ENCODE data around the gene KRTAP5-3.

KRTAP5-3 gene

DNA sequence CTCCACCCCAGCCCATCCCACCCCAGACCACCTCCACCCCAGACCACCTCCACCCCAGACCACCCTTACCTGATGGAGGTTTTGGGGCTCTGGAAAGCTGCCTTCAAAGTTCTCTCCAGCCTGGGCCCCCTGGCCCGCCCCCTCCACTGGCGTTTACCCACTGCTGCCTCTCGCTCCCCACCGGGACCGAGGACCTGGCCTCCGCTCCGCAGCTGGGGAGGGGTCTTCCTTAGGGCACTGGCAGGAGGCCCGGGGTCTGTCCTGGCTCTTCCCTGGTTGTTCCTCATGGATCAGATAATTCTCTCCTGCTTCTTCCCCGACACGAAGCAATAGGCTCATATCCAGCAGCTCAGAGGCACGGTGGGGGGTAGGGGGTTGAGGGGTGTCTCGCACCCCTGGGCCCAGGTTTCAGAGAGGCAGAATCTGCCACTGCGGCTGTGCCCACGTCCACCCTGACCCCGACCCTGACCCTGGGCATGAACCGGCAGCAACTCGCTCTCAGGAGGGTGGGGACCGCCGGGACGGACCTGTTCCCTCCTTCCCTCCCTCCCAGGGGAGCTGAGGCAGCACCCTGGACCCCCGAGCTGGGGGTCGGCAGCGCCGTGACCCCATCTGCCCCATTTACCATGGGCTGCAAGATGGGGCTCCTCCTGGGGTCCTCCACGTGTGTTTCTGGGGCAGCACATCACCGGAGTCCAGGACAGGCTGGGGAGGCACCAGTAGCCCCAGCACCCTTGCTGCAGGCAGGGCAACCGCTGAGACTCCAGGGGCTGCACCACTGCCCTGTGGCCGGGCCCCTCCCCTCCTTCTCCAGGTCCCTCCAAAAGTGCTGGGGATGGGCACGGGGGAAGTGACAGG is 34.3 kb upstream of the KRTAP5-3 start:
- no peak for DNase-seq

DNA sequence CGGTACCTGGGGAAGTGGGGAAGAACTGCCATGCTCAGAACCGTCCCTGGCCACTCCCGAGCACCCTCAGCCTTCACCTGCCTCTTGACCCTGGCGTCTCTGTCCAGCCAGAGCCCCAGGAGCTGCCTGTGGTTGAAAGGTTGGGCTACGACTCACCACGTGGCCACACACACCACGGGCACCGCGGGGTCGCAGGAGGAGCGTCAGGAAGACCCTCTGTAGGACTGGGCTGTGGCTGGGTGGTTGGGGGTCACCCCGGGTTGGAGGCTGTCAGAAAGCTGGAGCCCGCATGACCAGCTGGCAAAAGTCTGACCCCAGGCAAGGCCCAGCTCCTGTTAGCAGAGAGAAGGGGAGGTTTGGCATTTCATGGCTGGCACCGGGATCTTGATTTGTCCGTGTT is 32.8 kb upstream of the KRTAP5-3 start:
- no peak for DNase-seq

DNA sequence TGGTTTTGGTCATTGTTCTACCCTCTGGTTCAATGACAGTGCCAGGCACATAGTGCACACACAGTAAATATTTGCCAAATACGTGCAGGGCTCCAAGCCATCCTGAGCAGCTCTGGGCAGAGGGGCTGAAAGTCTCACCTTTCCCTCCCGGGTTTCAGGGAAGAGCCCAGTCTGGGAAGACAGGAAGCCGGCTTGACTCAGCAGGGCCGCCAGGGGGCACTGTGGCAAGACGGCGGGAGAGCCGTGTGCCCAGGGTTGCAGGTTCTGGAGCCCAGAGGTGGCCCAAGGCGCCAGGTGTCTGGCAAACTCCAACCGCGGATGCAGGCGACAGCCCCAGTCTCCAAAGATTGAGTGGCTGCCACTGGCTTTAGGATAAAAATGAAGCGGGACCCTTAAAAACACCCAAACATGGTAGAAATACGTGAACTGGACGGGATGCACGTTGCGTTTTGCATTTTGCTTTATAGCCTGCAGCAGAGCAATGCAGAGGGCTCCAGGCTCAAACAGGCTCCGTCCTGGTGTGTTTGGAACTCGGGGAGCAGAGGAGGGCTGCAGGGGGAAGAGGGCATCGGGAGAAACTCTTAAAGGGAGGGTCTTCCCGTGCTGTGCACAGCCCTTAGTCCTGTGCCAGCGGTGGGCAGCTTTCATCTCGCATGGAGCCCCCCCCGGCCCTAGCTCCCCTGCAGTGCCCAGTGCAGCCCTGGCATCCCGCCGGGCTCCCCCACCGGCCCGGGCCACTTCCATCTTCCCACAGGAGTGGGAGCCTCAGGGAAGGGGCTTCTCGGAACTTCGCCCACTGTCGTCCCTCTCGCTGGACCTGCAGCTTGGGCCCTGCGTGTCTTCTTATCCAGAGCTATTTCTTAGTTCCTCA is 32.0 kb upstream of the KRTAP5-3 start:
- DNase-seq = no peak

- no peak for DNase-seq
Measured at GRCh38 chr11:1639666-1640065, 31.4 kb upstream of the KRTAP5-3 start.

- DNase-seq = no peak
Measured at GRCh38 chr11:1639102-1639620, 30.9 kb upstream of the KRTAP5-3 start.

DNA sequence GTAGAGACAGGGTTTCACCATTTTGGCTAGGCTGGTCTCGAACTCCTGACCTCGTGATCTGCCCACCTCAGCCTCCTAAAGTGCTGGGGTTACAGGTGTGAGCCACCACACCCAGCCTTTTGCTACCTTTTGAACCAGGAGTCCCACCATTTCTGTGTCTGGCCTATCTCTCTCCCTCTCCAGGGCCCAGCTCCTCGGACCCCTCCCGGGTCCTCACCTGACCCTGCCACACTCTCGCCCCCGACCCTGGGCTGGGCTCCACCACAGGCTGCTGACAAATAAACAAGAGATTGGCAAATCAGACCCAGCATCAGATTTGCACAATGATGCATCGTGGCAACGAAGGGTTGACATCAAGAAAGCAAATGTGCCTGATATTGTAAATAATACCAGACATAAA is 30.1 kb upstream of the KRTAP5-3 start:
- DNase-seq = no peak

- DNase-seq = no peak
Measured at GRCh38 chr11:1637628-1638027, 29.4 kb upstream of the KRTAP5-3 start.

GRCh38 chr11:1636291-1636950 is 28.2 kb upstream of the KRTAP5-3 start:
- DNase-seq = no peak

GRCh38 chr11:1633864-1634263 is 25.6 kb upstream of the KRTAP5-3 start:
- no peak for DNase-seq

DNA sequence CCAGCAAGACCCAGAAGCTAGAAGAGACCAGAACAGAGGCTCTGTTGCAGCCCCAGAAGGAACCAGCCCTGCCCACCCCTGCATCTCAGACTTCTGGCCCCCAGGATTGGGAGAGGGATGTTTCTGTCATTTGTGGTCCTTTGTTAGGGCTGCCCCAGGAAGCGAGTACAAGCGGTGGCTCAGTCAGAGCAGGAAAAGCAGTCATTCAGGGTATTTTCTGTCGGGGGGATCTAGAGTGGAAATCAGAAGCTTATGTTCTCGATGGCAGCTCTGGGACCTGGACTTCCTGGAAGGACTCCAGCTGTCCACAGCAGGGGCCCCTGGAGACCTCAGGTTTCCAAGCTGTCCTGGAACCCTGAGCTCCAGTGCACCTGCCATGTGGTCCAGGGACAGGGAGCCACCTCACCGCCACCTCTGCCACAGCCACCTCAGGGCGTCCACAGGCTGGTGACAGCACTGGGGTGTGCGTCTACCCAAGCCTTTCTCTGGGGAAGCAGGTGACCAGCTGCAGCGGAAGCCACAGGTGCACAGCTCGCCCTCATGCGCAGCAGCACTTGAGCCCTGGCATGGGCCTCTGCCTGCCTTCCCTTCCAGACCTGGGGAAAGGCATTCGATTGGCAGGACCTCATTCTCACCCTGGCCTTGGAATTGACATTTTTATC is 23.9 kb upstream of the KRTAP5-3 start:
- no peak for DNase-seq

- DNase-seq = no peak
Measured at GRCh38 chr11:1631066-1631568, 22.9 kb upstream of the KRTAP5-3 start.

GRCh38 chr11:1630271-1630670 is 22.0 kb upstream of the KRTAP5-3 start:
- DNase-seq = no peak

DNA sequence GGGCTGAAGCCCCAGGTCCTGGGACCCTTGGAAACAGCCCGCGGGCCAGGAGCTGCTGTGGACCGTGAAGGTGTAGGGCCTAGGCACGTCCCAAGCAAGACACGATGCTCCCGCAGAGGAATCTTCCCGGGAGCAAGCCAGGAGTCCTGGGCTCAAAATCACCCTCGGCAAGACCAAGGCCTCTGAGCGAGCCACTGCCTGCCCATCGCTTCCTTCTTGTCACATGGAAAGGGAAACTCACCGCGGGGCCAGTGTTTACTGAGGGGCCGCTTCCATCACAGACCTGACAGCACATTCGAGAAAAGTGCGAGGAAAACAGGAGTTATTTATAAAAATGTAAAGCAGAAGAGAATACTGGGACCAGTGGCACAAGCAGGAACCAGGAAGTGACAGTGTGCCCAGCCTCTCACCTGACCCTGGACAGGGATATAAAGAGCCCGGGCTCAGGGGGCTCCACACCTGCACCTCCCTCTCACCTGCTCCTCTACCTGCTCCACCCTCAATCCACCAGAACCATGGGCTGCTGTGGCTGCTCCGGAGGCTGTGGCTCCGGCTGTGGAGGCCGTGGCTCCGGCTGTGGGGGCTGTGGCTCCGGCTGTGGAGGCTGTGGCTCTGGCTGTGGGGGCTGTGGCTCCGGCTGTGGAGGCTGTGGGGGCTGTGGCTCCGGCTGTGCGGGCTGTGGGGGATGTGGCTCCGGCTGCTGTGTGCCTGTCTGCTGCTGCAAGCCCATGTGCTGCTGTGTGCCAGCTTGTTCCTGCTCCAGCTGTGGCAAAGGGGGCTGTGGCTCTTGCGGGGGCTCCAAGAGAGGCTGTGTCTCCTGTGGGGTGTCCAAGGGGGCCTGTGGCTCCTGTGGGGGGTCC is 21.3 kb upstream of the KRTAP5-3 start, which contains the start of gene KRTAP5-5:
Gene KRTAP5-5 (plus strand): TSS at position 450 of the 860 bp plus-strand sequence. CDS start 66 bp downstream, at position 516.
- no peak for DNase-seq

- no peak for DNase-seq
Measured at GRCh38 chr11:1628506-1629325, 20.5 kb upstream of the KRTAP5-3 start.

GRCh38 chr11:1625541-1625940 is 17.3 kb upstream of the KRTAP5-3 start:
- no peak for DNase-seq

- no peak for DNase-seq
Measured at GRCh38 chr11:1624621-1625020, 16.4 kb upstream of the KRTAP5-3 start.

DNA sequence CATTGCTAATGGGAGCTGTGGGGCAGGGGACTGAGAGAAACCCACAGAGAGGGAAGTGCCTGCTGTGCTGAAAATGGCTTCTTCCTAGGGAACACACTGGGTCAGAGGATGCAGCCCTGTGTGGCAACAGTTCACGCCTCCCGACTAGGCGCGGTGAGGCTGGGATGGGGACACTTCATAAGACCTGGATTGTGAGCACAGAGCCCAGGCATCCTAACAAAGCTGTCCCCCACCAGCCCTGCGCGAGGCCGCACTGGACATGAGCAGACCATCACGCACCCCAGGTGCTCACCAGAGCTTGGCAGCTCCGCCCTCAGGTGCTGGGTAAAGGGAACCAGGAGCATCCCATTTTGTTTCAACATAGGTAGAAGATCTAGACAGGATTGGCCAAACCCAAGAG is 15.5 kb upstream of the KRTAP5-3 start:
- DNase-seq = no peak

DNA sequence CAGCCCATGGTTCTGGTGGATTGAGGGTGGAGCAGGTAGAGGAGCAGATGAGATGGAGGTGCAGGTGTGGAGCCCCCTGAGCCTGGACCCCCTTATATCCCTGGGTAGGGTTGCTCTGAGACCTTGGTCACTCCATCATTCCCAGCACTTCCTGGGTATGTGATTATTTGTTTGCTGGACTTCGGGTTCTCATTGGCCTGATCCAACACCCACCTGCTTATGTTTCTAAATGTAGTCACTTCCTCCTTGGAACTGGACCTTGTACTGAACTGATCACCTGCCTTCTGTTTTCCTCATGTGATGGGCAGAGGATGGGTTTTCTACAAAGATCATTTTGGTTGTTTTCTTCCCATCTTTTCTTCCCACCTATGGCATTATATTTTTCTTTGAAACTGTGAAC is 13.8 kb upstream of the KRTAP5-3 start, which contains the start of gene KRTAP5-4:
Gene KRTAP5-4 (minus strand): TSS at position 53 of the 400 bp plus-strand sequence. CDS start 45 bp downstream, at position 8.
- no peak for DNase-seq

DNA sequence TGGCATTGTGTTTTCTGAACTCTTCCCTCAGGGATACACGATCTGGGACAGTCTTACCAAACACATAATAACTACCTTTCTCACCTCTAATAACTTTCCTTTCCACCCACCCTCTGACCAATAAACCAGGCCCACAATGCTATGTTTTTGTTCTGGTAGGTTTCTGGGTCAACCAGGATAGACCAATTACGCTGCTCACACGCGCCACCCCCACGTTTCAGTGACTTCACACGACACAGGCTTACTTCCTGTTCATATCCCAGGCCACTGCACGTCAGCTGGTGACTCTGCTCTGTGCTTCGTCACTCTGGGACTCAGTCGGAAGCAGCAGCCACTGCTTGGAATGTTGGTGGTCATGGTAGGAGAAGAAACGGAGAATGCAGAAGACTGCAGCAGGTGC is 11.2 kb upstream of the KRTAP5-3 start:
- no peak for DNase-seq

DNA sequence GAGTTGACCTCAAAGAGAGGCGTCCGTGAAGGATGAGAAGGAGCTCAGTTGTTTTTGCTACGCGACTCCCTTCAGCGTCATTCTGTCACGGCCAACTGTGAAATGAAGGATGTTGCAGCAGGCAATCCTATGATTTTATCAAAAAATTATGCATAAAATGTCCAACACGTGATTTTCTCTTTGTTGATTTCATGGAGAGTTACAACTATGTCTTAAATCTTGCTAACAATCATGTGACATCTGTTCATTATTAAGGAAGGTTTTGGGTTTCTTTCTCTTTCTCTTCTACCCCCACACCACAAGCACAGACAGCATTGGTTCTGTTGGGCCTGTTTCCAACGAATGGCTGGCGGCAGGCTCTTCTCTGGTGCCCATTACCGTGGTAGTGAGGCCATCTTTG is 10.0 kb upstream of the KRTAP5-3 start:
- no peak for DNase-seq
